ENCODE data around the gene SNRNP40. TPM values are rescaled to one million over a fixed set of nuclear protein-coding genes. Genes with fewer than 3 reads are reported as not detected.

Gene SNRNP40
- total RNA-seq, 1 experiment from 2014 or later = 72.8 TPM

DNA sequence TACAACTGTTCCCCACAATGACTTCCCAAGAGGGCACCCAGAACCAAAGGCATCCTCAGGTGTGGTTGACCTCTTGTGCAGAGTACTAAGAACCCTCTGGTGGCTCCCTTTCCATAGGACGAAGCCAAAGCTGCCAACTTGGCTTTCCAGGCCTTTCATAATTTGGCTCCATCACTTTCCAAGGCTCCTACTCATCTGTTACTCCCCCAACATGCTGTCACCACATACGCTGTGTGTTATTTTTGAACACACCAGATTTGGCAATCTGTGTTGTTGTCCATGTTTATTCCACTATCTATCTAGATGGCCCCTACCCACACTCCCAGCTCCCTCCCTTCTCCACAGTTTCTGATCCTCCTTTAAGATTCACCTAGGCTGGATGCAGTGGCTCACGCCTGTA, 46.7 kb downstream of the SNRNP40 start:
- Mint-ChIP-seq H3K27me3 (ENCODE audit: insufficient read depth, unreplicated experiment) (no peaks in the 10 kb centered on the region), H3K4me1 (ENCODE audit: insufficient read depth, unreplicated experiment) (no peaks in the 10 kb centered on the region), H3K9me3 (ENCODE audit: unreplicated experiment) (no peaks in the 10 kb centered on the region), H3K36me3 (ENCODE audit: insufficient read depth, unreplicated experiment) (no peaks in the 10 kb centered on the region), H3K4me3 (ENCODE audit: unreplicated experiment) (no peak overlapping the region), H3K27ac (ENCODE audit: low read depth, unreplicated experiment) (no peak overlapping the region)
- DNase-seq (ENCODE audit: unreplicated experiment) = no peak
- TF ChIP-seq, protein P1, sequence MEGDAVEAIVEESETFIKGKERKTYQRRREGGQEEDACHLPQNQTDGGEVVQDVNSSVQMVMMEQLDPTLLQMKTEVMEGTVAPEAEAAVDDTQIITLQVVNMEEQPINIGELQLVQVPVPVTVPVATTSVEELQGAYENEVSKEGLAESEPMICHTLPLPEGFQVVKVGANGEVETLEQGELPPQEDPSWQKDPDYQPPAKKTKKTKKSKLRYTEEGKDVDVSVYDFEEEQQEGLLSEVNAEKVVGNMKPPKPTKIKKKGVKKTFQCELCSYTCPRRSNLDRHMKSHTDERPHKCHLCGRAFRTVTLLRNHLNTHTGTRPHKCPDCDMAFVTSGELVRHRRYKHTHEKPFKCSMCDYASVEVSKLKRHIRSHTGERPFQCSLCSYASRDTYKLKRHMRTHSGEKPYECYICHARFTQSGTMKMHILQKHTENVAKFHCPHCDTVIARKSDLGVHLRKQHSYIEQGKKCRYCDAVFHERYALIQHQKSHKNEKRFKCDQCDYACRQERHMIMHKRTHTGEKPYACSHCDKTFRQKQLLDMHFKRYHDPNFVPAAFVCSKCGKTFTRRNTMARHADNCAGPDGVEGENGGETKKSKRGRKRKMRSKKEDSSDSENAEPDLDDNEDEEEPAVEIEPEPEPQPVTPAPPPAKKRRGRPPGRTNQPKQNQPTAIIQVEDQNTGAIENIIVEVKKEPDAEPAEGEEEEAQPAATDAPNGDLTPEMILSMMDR (IDR thresholded peaks at IDR 0.05; ENCODE audit: unreplicated experiment) = no peak
- CTCF ChIA-PET = no interaction called here
- intact Hi-C loops (cut with micrococcal nuclease) = no loop called here
- no TSS peak for BruUV-seq (replicated peaks)
- POLR2A ChIA-PET = no interaction called here

DNA sequence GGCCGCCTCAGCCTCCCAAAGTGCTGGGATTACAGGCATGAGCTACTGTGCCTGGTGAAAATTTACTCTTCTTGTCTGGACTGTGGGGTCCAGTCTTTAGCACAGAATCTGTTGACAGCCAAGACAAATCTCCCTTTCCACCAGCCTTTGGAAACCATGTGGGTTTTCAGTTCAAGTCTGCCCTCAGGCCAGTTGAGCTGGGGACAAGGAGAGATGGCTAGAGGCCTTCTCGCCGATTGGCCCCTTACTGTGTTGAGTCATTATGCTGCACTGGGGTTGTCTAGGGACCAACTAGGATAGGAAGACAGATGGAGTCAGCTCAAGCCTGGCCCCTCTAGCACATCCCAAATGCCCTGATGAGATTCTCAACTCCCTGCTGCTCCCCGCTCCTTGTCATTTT, 48.3 kb downstream of the SNRNP40 start:
- H3K4me3 Mint-ChIP-seq (ENCODE audit: unreplicated experiment) = no peak overlapping the region
- no peak for DNase-seq (ENCODE audit: unreplicated experiment)
- H3K9me3 Mint-ChIP-seq (ENCODE audit: unreplicated experiment) = no peaks in the 10 kb centered on the region
- TF ChIP-seq, protein P1 (IDR thresholded peaks at IDR 0.05; ENCODE audit: unreplicated experiment) = no peak
- H3K36me3 Mint-ChIP-seq (ENCODE audit: insufficient read depth, unreplicated experiment) = no peaks in the 10 kb centered on the region
- intact Hi-C loops (cut with micrococcal nuclease) = no loop called here
- no peaks in the 10 kb centered on the region for H3K4me1 Mint-ChIP-seq (ENCODE audit: insufficient read depth, unreplicated experiment)
- ChIA-PET CTCF (interaction anchor here (0.5 kb wide), 1 partner anchor 99 kb away, joined by 3 read pairs; no protein-coding TSS in a partner anchor), POLR2A (no interaction called here)
- no peaks in the 10 kb centered on the region for H3K27me3 Mint-ChIP-seq (ENCODE audit: insufficient read depth, unreplicated experiment)
- BruUV-seq (replicated peaks) = no TSS peak
- no peak overlapping the region for H3K27ac Mint-ChIP-seq (ENCODE audit: low read depth, unreplicated experiment)

DNA sequence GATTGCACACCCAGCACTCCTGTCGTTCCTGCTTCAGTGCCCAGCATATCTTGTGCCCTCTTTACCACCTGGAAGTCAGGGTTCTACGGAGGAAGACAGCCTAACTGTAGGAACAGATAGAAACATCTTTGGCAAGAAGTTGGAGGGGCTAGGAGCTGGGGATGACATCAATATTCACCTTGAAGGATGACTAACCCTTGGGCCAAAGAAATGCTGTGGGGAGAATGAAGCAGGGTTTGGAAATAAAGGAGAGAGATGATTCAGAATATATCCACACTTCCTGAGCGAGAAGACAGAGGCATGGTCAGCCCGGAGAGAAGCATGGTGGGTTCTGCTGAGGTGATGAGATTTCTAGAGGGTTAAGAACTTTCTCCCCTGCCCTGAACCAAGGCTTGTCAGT, 52.3 kb downstream of the SNRNP40 start:
- Mint-ChIP-seq H3K27me3 (ENCODE audit: insufficient read depth, unreplicated experiment) (peaks cover 20% of the 10 kb centered on the region), H3K4me1 (ENCODE audit: insufficient read depth, unreplicated experiment) (peaks cover 7% of the 10 kb centered on the region), H3K36me3 (ENCODE audit: insufficient read depth, unreplicated experiment) (no peaks in the 10 kb centered on the region), H3K9me3 (ENCODE audit: unreplicated experiment) (no peaks in the 10 kb centered on the region), H3K27ac (ENCODE audit: low read depth, unreplicated experiment) (no peak overlapping the region), H3K4me3 (ENCODE audit: unreplicated experiment) (no peak overlapping the region)
- DNase-seq (ENCODE audit: unreplicated experiment) = peak; percentile 24
- CTCF ChIA-PET = interaction anchor here (0.8 to 1.0 kb wide), 2 partner anchors 60 to 86 kb away, joined by 3 read pairs; no protein-coding TSS in a partner anchor
- TF ChIP-seq, protein P1 (IDR thresholded peaks at IDR 0.05; ENCODE audit: unreplicated experiment) = no peak
- BruUV-seq (replicated peaks) = no TSS peak
- POLR2A ChIA-PET = interaction anchor here (0.6 kb wide), 2 partner anchors 24 to 26 kb away, joined by 3 read pairs; no protein-coding TSS in a partner anchor
- intact Hi-C loops (cut with micrococcal nuclease) = no loop called here

DNA sequence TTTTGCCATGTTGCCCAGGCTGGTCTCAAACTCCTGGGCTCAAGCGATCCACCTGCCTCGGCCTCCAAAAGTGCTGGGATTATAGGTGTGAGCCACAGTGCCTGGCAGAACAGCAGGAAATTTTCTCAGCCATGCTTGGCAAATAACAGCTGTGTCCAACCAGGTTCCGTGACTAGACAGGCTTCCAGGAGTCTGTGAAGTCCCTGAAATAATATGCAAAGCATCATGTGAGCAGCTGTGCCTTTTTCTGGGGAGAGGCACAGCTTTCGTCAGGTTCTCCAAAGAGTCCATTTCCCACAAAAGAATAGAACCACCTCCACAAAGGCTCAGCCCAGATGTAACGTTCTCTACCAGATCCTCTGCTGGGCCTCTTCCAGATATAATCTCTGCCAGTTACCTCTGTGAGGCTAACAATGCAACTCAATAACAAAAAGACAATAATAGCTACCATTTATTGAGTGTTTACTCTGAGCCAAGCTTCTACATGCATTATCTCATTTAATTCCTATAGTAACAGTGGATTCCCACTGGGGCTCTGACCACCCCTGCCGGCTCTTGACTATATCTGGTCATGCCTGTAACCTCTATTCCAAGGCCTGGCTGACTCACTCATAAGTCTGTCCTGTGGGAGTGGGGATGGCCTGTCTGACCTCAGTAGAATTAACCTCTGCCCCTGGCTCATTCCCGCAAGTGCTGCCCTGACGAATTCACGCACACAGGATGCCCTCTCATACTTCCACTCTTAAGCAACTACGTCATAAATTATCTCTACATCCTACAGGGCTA, 52.9 kb downstream of the SNRNP40 start:
- H3K27ac Mint-ChIP-seq (ENCODE audit: low read depth, unreplicated experiment) = no peak overlapping the region
- no peak overlapping the region for H3K4me3 Mint-ChIP-seq (ENCODE audit: unreplicated experiment)
- TF ChIP-seq, protein P1 (IDR thresholded peaks at IDR 0.05; ENCODE audit: unreplicated experiment) = no peak
- H3K36me3 Mint-ChIP-seq (ENCODE audit: insufficient read depth, unreplicated experiment) = no peaks in the 10 kb centered on the region
- H3K4me1 Mint-ChIP-seq (ENCODE audit: insufficient read depth, unreplicated experiment) = peaks cover 7% of the 10 kb centered on the region
- ChIA-PET POLR2A (interaction anchor here (0.6 to 0.7 kb wide), 3 partner anchors 25 to 34 kb away, joined by 3 read pairs; no protein-coding TSS in a partner anchor), CTCF (no interaction called here)
- intact Hi-C loops (cut with micrococcal nuclease) = no loop called here
- BruUV-seq (replicated peaks) = no TSS peak
- DNase-seq (ENCODE audit: unreplicated experiment) = no peak
- H3K9me3 Mint-ChIP-seq (ENCODE audit: unreplicated experiment) = no peaks in the 10 kb centered on the region
- H3K27me3 Mint-ChIP-seq (ENCODE audit: insufficient read depth, unreplicated experiment) = peaks cover 26% of the 10 kb centered on the region

All from MCF 10A (cell line).